ENCODE measurements around the gene CDR2.
A peak's percentile ranks its signal among the peaks of the same experiment; 100 is the strongest.
"Not testable (repeated sequence)": the region's sequence is repeated elsewhere in the genome, so short reads cannot be mapped to it uniquely, and the experiment has no call there.

Gene CDR2

DNA sequence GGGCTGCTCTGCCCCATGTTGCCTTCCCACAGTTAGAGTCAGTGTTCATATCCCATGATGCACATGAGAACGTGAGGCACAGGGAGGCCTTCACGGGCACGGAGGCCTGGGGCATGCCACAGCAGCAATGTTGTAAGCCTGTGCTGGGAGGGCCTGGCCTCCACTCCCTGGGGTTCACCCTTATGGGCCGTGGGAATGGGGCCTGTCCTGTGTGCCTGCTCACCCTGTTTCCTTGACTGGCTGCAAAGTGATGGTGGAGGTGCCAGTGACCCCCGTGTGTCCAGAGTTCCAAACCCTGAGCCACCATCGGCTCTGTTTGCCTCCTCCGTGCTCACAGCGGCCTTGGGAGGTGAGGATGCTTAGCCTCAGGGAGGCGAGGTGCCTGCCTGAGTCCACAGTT lies 67.6 kb downstream of the CDR2 start:
- no peak for DNase-seq
- TF ChIP-seq POLR2A (IDR thresholded peaks at IDR 0.05; ENCODE audit: low read length) (no peak), GATA1 (IDR thresholded peaks at IDR 0.05; ENCODE audit: low read depth, low read length) (no peak)

DNA sequence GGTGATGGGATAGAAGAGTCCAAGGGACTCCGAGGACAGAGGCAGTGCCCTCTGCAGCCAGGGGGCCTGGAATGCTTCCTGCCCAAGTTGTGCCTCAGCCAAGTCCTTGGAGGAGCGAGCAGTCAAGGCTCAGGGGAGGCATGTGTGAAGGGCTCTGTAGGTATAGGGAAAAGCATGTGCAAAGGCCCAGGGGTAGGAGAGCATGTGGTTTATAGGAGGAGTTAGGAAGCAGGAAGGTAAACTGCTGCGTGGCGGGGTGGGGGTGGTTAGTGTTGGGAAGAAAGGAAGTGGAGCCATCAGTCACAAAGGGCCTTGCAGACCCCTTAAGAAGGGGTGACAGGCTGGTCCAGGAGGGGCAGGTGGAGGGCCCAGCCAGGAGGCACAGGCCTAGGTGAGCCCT lies 70.0 kb downstream of the CDR2 start:
- TF ChIP-seq GATA1 (IDR thresholded peaks at IDR 0.05; ENCODE audit: low read depth, low read length) (no peak), POLR2A (IDR thresholded peaks at IDR 0.05; ENCODE audit: low read length) (no peak)
- no peak for DNase-seq

DNA sequence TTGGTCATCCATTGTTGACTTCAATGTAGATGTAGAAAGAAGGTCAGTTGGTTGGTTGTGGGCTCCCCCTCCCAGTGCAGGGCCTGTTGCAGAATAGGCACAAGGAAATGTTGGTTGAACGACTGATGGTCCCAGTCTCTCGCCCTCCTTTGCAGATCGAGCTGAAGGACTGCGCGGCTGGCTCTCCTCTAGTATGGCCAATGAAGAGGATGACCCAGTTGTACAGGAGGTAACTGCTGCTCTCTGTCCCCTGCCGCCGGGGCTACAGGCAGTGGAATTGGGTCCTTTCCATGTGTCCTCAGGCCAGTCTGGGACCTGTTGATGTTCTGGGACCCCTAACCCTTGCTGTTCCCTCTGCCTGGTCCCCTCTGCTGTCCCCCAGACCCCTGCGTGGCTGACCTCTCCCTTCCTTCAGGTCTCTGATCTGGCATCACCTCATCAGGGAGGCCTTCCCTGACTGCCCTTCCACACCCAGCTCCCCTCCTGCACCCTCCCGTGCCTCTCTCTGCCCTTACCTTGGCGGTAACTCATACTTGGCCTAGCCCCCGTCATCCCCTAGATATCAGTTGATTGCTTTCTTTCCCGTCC lies 71.5 kb downstream of the CDR2 start:
- DNase-seq = no peak
- no peak for TF ChIP-seq GATA1 (IDR thresholded peaks at IDR 0.05; ENCODE audit: low read depth, low read length)
- TF ChIP-seq POLR2A (IDR thresholded peaks at IDR 0.05; ENCODE audit: low read length) = no peak

DNA sequence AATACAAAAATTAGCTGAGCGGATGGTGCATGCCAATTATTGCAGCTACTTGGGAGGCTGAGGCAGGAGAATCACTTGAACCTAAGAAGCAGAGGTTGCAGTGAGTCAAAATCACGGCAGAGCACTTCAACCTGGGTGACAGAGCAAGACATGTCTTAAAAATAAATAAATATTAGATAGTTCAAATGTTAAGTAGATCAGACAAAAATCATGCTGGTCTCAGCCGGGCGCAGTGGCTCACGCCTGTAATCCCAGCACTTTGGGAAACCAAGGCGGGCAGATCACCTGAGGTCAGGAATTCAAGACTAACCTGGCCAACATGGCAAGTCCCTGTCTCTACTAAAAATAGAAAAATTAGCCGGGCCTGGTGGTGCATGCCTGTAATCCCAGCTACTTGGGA lies 73.0 kb downstream of the CDR2 start:
- DNase-seq = not testable (repeated sequence)

DNA sequence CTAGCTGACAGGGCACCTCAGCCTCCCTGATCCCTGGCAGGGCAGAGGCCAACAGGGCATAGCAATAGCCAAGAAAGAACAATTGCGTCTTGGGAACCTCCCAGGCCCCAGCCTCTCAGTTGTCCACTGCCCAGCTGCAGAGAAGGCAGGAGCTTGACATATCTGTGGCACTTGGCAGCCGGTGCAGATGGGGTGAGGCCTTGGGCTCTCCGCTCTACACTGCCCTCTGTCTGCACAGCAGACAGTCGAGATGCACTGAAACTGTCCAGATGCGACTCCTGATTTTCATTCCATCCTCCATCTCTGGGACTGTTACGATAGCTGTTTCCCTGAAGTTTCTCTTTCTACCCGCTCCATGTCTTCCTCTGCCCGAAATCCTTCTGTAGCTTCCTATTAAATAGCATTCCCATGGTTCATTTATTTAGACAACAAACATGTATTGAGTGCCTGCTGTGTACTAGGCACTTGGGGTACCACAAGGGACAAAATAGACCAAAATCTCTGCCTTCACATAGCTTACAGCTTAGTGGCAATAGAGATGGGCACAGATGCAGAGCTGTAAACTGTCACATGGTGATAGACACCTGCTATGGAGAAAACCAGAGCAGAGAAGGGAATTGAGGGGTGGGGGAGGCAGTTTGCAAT lies 73.9 kb downstream of the CDR2 start:
- DNase-seq = peak; percentile 74 to 81
- no peak for TF ChIP-seq GATA1 (IDR thresholded peaks at IDR 0.05; ENCODE audit: low read depth, low read length)
- no peak for TF ChIP-seq POLR2A (IDR thresholded peaks at IDR 0.05; ENCODE audit: low read length)

DNA sequence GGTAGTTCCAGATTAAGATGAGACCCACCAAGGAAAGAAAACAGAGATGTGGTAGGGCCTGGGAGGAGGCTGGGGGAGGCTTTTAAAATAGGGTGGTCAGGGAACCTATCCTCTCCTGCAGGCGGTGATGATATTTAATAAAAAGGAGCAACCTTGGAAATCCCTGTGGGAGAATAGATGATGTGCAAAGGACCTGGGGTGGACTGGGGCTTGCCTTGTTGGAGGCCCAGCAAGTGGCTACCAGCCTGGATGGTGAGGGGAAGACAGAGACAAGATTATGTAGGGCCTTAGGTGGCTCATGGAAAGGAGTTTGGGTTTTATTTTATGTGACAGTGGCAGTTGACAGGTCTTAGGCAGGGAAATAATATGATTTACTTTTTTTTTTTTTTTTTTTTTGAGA lies 75.4 kb downstream of the CDR2 start:
- TF ChIP-seq GATA1 (IDR thresholded peaks at IDR 0.05; ENCODE audit: low read depth, low read length) = no peak
- no peak for TF ChIP-seq POLR2A (IDR thresholded peaks at IDR 0.05; ENCODE audit: low read length)
- DNase-seq = peak in 1 of 2 experiments; percentile 37

DNA sequence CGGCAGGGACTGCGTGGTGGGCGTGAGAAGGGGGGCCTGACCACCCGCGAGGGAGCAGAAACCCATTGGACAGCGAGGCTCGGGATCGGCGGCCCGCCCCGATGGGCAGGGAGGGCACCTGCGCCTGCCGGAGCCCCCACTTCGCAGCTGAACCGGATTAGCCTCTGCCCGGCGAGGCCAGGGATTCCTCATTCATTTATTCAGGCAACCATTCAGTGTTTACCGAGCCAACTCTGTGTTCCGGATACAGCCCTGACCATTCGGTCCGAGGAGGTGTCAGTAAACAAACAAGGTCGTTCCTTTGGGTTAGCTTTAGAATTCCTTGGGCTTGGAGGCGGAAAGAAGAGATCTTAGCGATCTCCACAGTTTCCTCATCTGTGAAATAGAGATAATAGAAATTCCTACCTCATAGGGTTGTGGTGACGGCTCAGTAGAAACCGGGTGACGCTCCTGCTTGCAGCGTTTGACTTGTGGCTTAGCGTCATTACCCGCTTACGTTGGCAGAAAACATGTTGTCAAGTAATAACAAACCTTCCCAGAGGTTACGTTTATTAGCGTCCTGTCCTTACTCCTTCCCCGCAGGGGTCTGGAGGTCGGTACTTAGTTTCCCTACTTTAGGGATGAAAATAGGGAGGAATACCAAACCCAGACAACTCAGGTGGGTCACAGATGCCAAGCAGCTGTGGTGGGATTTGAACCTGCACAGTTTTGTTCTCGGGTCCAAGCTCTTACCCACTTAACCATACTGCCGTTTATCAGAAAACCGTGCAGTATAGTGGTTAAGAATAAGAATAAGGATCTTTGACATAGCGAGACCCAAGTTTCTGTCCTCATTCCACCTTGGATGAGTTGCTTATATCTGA lies 76.3 kb downstream of the CDR2 start:
- TF ChIP-seq POLR2A (IDR thresholded peaks at IDR 0.05; ENCODE audit: low read length) (peak; percentile 60), GATA1 (IDR thresholded peaks at IDR 0.05; ENCODE audit: low read depth, low read length) (no peak)

DNA sequence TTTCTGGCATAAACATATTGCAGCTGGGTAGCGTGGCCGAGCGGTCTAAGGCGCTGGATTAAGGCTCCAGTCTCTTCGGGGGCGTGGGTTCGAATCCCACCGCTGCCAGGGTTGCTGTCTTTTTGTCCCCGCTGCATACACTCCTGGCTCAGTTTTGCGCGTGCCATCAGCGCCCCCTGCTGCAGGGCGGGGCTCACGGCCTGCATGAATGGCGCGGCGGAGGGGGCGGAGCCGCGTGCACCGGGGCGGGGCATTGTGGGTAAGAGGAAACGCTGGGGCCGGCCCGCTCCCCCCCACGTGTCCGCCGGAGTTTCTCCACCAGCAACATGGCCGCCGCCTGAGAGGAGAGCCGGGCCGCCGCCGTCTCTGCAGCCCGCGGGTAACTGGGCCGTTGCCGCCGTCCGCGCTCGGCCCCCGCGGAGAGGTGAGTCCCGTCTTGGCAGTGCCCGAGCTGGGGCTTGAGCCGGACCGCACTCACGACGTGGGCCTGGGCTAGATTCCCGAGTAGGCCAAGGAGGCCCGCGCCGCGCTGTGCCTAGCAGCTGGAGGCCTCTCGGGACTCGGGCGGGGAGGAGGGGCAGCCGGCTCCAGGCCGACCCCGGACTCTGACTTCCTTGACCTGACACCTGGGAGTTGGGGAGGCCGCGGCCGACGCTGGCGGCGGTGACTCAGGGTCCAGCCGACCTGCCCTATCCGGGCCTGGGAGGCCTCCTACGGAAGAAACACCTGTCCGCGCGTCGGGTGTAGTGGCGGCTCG lies 77.1 kb downstream of the CDR2 start, which contains the start of gene POLR3E:
Gene POLR3E, plus strand, starts transcription at position 296 of the 757 bp plus-strand sequence. CDS start 5,560 bp downstream, outside the sequence.
- DNase-seq = peak; percentile 98 to 100
- TF ChIP-seq POLR2A (IDR thresholded peaks at IDR 0.05; ENCODE audit: low read length) (peak; percentile 73), GATA1 (IDR thresholded peaks at IDR 0.05; ENCODE audit: low read depth, low read length) (no peak)

More for the DNA sequence above, 76.3 kb downstream of the CDR2 start:
- DNase-seq = peak; percentile 95 to 96

DNA sequence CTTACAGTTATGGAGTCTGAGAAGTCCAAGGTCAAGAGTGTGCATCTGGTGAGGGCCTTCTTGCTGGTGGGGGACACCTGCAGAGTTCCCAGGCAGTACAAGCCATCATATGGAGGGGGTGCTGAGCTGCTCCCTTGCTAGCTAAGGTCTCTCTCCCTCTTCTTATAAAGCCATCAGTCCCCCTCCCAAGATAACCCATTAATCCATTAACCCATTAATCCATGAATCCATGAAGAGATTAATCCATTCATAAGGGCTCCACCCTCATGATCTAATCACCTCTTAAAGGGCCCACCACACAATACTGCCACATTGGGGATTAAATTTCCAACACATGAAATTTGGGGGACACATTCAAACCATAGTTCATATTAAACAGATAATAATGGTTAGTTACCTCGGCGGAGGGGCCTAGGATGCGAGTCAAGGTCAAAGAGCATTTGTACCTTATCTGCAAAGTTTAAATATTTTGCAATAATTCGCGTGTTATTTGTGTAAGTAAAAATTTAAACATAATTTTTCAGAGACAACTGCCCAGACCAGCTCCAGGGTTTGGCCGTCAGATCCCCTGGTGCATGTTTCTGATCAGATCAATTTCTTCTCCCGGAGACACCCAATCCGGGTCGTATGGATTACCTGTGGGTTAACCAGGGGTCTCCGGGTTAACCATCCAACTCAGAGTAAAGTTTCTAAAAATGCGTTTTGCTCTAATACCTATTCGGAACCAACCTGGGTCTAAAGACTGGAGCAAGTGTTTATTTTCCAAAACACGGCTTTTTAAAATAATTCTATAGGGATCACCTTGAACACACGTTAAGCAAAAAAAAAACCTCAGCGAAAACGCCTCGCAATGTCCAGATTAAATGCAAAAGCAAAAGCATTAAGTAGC lies 78.0 kb downstream of the CDR2 start:
- DNase-seq = peak; percentile 29 to 59
- TF ChIP-seq POLR2A (IDR thresholded peaks at IDR 0.05; ENCODE audit: low read length) (no peak), GATA1 (IDR thresholded peaks at IDR 0.05; ENCODE audit: low read depth, low read length) (no peak)
